Coronary artery (tissue), 2 donors: ENCODE results near the gene RIPOR2.

ENCODE experiments used
- DNase-seq: peaks from one replicate; pipeline ENCODE4 v3.0.0-alpha.2; 2017; ENCODE audit warnings: low spot score
- H3K27ac ChIP-seq, 2 donors: fragments of 200-600 bp; sonication (generic); one replicate each; pipeline ENCODE4 v1.5.1; 2016 to 2019
- H3K4me3 ChIP-seq: fragments of 200-600 bp; sonication (generic); 2 replicates; pipeline ENCODE4 v1.5.1; 2016; ENCODE audit warnings: mild to moderate bottlenecking, moderate library complexity
- TF ChIP-seq, protein P1 (sequence below): fragments of 200-600 bp; sonication (generic); IDR thresholded peaks from one replicate; pipeline ENCODE4 v1.5.1; 2019; ENCODE audit warnings: antibody characterized with exemption

RIPOR2 gene

DNA sequence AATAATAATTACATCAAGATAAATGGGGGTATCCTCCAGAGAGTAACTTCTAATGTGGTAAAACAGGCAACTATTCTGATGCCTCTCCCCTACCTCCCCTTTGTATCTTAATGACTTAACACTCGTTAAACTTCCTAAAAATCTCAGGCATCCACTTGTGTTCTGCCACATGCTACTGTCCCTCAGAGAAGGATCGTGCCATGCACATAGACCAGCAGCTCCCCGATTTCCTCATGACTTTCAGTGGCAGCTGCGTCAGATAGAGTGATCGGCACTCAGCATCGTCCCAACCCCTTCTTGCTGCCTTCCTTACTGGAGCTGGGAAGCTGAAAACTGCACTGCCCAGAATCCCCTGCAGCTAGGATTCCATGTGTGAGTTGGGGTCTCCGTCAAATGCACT is 32.1 kb downstream of the RIPOR2 start:
- no peak overlapping the region for H3K27ac ChIP-seq
- no peak overlapping the region for H3K4me3 ChIP-seq
- TF ChIP-seq, protein P1, sequence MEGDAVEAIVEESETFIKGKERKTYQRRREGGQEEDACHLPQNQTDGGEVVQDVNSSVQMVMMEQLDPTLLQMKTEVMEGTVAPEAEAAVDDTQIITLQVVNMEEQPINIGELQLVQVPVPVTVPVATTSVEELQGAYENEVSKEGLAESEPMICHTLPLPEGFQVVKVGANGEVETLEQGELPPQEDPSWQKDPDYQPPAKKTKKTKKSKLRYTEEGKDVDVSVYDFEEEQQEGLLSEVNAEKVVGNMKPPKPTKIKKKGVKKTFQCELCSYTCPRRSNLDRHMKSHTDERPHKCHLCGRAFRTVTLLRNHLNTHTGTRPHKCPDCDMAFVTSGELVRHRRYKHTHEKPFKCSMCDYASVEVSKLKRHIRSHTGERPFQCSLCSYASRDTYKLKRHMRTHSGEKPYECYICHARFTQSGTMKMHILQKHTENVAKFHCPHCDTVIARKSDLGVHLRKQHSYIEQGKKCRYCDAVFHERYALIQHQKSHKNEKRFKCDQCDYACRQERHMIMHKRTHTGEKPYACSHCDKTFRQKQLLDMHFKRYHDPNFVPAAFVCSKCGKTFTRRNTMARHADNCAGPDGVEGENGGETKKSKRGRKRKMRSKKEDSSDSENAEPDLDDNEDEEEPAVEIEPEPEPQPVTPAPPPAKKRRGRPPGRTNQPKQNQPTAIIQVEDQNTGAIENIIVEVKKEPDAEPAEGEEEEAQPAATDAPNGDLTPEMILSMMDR: no peak
- DNase-seq: no peak

DNA sequence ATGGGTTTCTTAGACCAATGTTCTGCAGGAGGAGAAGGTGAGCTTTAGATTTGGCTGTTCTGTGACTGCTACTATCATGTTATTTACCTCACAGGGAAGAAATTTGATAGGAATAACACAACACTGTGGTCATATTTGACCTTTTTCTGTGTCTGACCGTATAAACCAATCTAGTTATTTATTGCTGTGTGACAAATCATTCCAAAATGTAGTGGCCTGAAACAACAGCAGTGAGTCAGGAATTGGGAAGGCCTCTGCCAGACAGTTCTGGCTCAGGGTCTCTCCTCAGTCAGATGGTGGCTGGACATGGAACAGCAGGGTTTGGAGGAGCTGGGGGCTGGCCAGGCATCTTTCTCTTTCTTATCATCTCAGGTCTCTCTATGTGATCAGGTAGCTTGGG is 33.0 kb downstream of the RIPOR2 start:
- no peak for DNase-seq
- Histone ChIP-seq H3K4me3 (no peak overlapping the region), H3K27ac (no peak overlapping the region)
- TF ChIP-seq, protein P1: no peak

- TF ChIP-seq, protein P1: no peak
- Histone ChIP-seq H3K4me3 (no peak overlapping the region), H3K27ac (peak overlapping the region in 1 of 2 donors; percentile 31)
- DNase-seq: no peak
Measured at GRCh38 chr6:24901698-24902328, 33.9 kb downstream of the RIPOR2 start.

DNA sequence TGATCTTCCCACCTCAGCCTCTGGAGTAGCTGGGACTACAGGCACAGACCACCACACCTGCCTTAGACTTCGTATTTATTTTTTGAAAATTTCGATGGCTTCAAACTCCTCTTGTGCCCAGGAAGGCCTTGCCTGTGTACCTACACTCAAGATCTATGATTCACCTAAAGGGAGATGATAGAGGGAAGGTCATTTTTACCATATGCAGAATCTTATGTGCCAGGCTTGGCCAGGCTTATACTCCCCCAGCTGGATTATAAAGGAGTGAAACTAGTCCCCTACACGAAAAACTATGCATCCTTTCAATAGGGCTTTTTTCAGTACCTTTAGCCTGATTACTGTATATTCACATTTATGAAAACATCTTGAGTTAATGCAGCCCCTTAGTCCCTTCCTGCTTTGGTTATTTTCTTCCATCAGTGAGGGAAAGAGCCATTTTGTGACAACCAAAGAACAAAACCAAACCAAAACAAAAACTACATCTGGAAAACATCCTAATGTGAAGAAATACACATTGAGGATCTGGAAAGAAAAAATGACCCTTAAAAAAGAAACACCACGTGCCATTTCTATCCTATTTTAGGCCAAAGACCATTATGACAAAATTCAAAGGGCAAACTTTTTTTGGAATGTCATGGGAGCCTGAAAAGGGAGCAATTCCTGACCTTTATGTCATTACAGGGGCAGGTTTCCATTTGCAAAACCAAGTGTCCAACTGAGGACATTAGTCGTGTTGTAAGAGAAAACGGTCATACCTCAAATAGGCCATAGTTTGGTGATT is 34.7 kb downstream of the RIPOR2 start:
- TF ChIP-seq, protein P1: no peak
- H3K4me3 ChIP-seq: no peak overlapping the region
- H3K27ac ChIP-seq: peak overlapping the region in 1 of 2 donors; percentile 31
- DNase-seq: no peak

DNA sequence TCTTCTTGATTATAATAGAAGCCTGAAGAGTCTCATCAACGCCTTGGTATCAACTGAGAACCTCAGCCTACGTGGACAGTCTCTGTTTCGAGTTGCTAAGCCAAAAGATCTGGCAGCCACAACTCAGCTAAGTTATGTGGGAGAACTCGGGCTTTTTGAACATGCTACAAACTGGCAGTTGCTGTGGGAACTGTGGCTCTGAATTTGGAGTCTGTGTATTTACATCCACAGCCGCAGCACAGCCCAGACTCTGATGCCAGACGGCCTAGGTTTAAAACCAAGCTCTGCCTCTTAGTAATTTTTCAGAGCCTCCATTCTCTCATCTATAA is 35.8 kb downstream of the RIPOR2 start:
- TF ChIP-seq, protein P1: no peak
- Histone ChIP-seq H3K27ac (no peak overlapping the region), H3K4me3 (no peak overlapping the region)
- DNase-seq: no peak

GRCh38 chr6:24899136-24899996 is 36.4 kb downstream of the RIPOR2 start:
- no peak overlapping the region for H3K4me3 ChIP-seq
- no peak for DNase-seq
- TF ChIP-seq, protein P1: no peak
- H3K27ac ChIP-seq: no peak overlapping the region
